GM18870 (cell line): ENCODE results near the gene BMI1.

Experiments
- ATAC-seq: cut with Tn5 transposase; IDR thresholded peaks from one replicate; pipeline ENCODE4 v1.9.1; 2021; ENCODE audit warnings: moderate library complexity; ENCODE audit not compliant: unreplicated experiment

The BMI1 gene

DNA sequence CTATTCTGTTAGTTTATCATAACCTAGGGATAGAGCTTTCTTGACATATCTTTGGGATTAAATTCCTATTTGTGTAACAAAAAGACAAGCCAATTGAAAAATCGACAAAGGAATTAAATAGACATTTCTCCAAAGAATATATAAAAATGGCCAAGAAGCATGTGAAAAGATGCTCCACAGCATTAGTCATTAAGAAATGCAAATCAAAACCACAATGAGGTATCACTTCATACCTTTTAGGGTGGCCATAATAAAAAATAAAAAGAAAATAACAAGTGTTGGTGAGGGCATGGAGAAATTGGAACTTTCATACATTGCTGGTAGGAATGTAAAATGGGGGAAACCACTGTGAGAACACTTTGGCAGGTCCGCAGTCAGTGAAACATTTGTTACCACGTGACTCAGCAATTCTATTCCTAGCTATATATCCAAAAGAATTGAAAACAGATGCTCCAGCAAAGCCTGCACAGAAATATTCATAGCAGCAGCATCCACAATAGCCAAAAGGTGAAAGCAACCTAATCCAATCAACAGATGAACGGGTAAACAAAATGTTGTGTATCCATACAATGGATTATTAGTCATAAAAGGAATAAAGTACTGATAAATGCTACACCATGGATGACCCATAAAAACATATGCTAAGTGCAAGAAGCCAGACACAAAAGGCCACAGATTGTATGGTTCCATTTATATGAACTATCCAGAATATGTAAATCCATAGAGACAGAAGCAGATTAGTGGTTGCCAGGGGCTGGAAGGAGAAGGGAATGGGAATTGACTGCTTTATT lies 44.9 kb downstream of the BMI1 start:
- no peak for ATAC-seq

DNA sequence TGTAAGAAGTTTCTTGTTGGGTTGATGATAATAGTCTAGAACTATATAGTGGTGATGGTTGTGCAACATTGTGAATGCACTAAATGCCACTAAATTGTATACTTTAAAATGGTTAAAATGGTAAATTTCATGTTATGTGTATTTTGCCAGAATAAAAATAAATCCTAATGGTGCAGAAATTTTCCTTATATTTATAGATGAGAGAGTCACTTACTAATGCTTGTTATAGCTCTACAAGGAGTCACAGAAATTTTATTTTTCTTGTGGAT lies 45.5 kb downstream of the BMI1 start:
- no peak for ATAC-seq

DNA sequence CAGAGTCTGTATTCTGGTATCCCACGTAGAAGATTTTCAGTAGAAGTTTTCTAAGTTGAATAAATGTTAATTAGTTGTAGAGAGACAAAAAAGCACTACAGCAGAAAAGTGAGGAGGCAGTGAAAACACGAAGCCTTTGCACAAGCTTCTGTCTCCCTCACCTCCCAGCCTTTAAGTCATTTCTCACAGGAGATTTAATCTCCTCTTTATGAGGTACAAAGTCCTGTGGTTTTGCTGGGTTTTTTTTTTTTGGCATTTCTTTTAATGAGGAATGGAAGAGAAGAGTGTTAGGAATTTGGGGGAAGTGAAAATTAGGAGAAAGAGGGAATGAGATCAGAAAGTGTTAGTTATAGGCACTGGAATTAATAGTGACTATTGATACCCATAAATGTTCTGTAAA lies 45.9 kb downstream of the BMI1 start:
- ATAC-seq: no peak

DNA sequence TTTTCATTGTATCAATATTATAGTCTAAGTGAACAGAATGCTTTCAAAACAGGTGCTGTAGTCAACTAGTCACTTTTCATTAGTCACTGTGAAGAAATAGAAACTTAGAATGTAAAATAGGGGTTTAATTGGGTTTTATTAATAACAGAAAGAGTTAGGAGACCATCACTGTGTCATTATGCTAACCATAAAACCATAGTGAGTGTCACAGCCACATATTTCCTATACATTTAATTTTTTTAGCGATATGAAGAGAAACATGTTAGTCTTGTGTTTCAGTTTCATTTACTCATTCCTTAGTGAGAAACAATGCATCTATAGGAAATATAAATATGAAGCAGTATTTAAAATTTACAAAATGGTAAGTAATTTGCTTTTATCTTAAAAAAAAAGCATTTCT lies 46.6 kb downstream of the BMI1 start:
- ATAC-seq: no peak

DNA sequence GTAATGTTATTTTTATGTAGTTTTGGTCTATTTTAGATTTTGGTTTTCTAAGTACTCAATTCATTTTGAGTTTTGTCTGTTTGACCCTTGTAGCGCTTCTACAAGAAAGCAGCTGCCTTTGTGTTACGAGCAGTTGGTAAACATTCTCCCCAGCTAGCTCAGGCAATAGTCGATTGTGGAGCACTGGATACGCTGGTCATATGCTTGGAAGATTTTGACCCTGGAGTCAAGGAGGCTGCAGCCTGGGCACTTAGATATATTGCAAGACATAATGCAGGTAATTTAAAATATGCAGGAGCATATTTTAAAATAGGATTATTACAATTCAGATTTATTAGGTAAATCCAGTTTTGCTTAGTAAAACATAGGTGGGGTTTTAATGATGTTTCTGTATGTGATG lies 47.5 kb downstream of the BMI1 start:
- ATAC-seq: no peak

DNA sequence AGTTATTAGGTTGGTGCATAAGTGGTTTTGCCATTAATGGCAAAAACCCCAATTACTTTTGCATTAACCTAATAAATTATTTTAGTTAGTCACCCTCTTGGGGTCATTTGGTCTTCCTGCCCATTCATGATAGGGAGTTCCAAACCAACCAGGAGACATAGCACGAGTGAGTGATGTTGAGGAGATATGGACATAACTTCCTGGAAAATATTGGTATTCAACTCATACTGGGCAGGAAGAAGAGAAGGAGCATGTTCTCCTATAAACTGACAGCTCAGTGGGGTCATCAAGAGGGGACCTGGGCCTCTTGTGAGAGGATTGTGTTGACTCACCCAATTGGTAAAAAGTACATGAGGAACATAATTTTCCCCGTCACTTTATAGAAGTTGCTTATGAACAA lies 48.1 kb downstream of the BMI1 start:
- ATAC-seq: no peak

DNA sequence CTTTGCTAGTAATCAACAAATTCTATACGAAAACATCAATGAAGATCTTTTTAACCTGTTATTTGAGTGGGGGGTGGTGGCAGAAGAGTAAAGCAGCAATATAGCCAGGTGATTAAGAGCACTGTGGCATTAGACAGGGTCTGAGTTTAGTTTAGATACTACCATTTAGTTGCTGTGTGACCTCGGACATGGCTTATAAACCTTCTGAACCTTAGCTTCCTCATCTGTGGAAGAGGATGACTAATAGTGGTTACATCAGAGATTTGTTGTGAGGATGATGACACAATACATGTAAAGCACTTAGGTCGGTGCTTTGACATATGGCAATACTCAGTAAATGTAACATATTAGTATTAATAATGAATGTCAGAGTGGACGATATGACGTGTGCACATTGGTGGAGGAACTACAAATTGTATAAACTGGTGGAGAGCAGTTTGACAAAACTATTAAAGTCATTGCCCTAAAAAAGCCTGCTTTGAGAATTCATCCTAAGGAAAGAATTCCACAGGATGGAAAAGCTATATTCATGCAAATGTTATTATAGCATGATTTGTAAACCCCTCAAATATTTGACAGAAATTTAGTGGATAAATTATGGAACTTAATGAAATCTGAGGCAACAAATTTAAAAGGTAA lies 48.7 kb downstream of the BMI1 start:
- ATAC-seq: no peak

DNA sequence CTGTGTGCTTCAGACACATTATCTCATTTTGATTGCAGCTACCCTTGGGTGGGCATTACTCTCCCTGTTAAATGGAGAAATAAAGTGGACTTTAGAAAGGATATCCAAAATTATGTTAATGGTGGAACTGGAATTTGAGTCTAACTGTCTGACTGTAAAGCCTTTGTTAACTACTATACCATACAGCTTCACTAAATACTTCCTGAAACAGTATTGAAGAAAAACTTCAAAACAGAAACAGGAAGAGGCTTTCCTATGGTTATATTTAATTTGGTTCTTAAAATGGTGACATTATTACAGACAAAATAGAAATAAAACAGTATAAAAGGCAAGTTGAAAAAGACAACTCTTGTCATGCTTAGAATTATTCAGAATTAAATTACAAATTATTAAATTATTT lies 49.4 kb downstream of the BMI1 start:
- no peak for ATAC-seq

DNA sequence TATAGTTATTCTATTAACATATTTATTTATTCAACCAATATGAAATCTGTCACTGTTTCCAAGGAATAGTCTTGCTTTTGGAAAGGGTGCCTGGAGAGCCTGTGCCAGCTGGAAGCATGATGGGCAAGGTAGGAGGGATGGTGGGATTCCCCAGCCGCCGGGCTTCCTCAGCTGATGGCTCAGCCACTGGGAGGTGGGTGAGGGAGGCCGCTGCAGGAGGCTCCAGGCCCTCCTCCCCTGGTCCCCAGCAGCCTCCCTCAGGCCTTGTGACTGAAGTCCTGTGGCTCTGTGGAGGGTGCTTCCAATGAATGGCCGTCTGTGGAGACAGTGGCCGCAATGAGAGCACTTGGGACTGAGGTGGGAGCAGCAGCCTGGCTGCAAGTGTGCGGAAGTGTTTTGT lies 51.4 kb downstream of the BMI1 start:
- no peak for ATAC-seq

DNA sequence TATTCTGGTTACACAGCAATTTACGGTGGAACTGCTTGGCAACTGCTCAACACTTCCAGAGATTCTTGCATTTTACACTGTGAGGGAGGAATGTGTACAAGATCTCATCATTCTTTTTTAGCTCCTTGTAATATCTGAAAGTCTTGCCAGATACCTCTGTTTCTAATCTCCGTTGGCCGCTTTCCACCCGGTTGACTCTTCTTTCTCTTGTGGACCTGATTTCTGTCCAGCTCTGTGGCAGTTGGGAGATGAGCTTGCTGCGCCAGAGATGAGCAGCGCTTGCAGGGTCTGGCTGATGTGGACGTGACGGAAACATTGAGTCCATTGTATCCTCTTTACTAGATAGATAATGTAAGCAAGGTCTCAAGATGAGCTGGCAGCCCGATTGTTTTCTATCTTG lies 52.0 kb downstream of the BMI1 start:
- ATAC-seq: no peak

DNA sequence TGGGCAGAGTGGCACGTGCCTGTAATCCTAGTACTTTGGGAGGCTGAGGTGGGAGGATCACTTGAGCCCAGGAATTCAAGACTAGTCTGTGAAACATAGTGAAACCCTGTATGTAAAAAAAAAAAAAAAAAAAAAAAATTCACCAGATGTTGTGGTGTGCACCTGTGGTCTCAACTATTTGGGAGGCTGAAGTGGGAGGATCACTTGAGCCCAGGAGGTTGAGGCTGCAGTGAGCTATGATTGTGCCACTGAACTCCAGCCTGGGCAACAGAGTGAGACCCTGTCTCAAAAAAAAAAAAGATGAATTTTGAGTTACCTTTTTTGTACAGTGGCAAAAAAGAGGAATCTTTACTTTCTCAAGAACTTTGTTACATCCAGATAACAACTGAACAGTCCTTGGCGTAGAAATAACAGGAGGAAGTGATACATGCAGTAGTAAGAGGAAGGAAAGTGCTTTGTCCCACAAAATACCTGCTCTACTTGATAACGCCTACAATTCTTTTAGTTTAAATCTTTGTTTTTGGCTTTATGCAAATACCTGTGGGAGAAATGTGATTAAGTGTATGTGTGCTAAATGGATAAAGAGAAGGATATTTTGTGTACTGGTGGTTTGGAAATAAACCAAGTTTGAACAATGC lies 53.7 kb downstream of the BMI1 start:
- no peak for ATAC-seq

DNA sequence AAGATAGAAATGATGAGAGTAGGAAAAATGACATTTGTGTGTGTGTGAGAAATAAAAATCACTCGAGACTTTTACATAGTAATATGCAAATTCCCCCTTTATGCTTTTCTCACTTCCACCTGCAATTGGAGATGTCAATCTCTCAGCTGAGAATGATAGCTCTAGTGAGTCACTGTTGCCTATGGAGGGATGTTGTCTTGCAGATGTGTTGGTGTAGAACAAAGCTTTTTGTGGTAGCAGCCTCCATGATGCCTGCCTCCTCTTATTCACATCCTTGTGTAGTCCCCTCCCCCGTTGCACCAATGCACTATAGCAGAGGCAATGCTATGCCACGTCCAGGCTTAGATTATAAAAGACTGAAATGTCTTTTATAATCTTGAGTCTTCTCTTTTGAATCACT lies 58.2 kb downstream of the BMI1 start:
- peak; percentile 32 for ATAC-seq
